Tibial nerve (tissue), 4 donors: ENCODE measurements around the gene CMTM7. TPM values are rescaled to one million over a fixed set of nuclear protein-coding genes. Genes with fewer than 3 reads are reported as not detected.

Experiments
- DNase-seq, 2 donors: peaks; one replicate each; pipeline ENCODE4 v3.0.0-alpha.2; 2019; ENCODE audit warnings: low spot score in 2 of 2
- H3K27ac ChIP-seq, 4 donors: fragments of 200-600 bp; sonication (generic) in 3 of 4; one replicate each; pipeline ENCODE4 v1.5.1; 2017 to 2019; ENCODE audit warnings: mild to moderate bottlenecking in 1 of 4
- H3K27me3 ChIP-seq, 2 donors: fragments of 200-600 bp; sonication (generic) in 1 of 2; one replicate each; pipeline versions ENCODE4 v1.5.1 to v1.6.0; 2017 to 2019
- H3K36me3 ChIP-seq, 3 donors: fragments of 200-600 bp; sonication (generic); one replicate each; pipeline ENCODE4 v1.5.1; 2018 to 2019
- H3K4me1 ChIP-seq, 4 donors: fragments of 200-600 bp; sonication (generic) in 3 of 4; one replicate each; pipeline ENCODE4 v1.5.1; 2017 to 2019
- H3K4me3 ChIP-seq, 4 donors: fragments of 200-600 bp; sonication (generic) in 3 of 4; one replicate each; pipeline ENCODE4 v1.5.1; 2017 to 2019; ENCODE audit warnings: mild to moderate bottlenecking in 1 of 4, moderate library complexity in 1 of 4
- H3K9me3 ChIP-seq, 4 donors: fragments of 200-600 bp; sonication (generic) in 3 of 4; one replicate each; pipeline ENCODE4 v1.5.1; 2017 to 2019
- EP300 ChIP-seq, 2 donors: sonication (generic); formaldehyde crosslinking; IDR thresholded peaks; one replicate each; pipeline ENCODE4 v1.6.1; 2017; ENCODE audit warnings: antibody characterized with exemption in 2 of 2, mild to moderate bottlenecking in 1 of 2
- POLR2A ChIP-seq, 2 donors: fragments of 450-650 bp; IDR thresholded peaks; one replicate each; pipeline ENCODE4 v1.6.1; 2017; ENCODE audit warnings: antibody characterized with exemption in 2 of 2, mild to moderate bottlenecking in 2 of 2, moderate library complexity in 2 of 2
- WGBS, 2 donors: methylation state at CpG; one replicate each; pipeline ENCODE4 v1.1.5; 2018; 5-methylcytosine and 5-hydroxymethylcytosine counted together
- total RNA-seq, 4 donors: library from RNA; depleted of rRNA; stranded (reverse); fragments of >200 nt; gene quantifications; one replicate each; pipeline ENCODE4 v1.1.0, GENCODE V29; 2016
- TF ChIP-seq, protein P1 (sequence below), 5 experiments: fragments of 200-600 bp in 3 of 5; fragments of 450-650 bp in 2 of 5; sonication (generic) in 3 of 5; IDR thresholded peaks; one replicate each; pipeline ENCODE4 v1.5.1; 2016 to 2019; ENCODE audit warnings: antibody characterized with exemption in 5 of 5, mild to moderate bottlenecking in 3 of 5, moderate library complexity in 2 of 5

CMTM7 gene
- total RNA-seq, 4 donors from 2014 or later = 10.4 to 47.4 (median 19.5) TPM

DNA sequence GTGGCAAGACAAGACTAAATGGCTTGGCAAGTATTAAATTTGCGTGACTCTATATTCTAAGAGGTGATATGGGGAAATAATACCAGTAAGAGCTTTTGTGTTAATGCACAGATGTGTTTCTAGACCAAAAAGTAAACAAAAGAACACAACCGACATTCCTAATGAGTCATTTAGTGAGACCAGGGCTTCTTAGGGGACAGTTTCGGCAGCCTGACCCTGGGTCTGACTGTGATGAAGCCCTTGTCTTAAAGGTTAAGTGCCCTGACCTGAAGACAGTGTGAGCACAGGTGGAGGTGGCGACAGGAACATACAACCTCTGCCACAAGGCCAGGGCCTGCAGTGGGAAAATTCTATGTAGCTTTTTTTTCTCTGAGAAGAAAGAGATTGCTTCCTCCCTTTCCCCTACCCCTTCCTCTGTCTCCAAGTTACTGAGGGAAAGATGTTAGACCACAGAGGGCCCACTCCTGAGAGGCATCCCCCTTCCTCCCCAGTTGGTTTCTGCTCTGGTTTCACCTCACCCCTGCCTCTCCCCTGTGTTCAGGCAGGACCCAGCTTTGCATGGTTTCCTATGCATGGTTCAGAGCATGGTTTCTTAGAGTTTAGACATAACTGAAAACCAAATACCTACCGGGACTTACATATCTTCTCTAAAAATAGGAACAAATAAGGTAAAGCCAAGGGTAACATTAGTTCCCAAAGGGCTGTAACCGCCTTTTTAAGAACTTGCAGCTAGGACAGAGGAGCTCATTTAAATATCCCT, 24.8 kb upstream of the CMTM7 start:
- TF ChIP-seq EP300 (IDR thresholded peaks at IDR 0.05) = no peak
- TF ChIP-seq, protein P1, sequence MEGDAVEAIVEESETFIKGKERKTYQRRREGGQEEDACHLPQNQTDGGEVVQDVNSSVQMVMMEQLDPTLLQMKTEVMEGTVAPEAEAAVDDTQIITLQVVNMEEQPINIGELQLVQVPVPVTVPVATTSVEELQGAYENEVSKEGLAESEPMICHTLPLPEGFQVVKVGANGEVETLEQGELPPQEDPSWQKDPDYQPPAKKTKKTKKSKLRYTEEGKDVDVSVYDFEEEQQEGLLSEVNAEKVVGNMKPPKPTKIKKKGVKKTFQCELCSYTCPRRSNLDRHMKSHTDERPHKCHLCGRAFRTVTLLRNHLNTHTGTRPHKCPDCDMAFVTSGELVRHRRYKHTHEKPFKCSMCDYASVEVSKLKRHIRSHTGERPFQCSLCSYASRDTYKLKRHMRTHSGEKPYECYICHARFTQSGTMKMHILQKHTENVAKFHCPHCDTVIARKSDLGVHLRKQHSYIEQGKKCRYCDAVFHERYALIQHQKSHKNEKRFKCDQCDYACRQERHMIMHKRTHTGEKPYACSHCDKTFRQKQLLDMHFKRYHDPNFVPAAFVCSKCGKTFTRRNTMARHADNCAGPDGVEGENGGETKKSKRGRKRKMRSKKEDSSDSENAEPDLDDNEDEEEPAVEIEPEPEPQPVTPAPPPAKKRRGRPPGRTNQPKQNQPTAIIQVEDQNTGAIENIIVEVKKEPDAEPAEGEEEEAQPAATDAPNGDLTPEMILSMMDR (IDR thresholded peaks at IDR 0.05) = no peak
- TF ChIP-seq POLR2A (IDR thresholded peaks at IDR 0.05) = no peak
- H3K9me3 ChIP-seq = no peaks in the 10 kb centered on the region
- H3K4me1 ChIP-seq = peaks cover 0 to 2% (median 0%) of the 10 kb centered on the region in 4 donors
- H3K27ac ChIP-seq = no peak overlapping the region
- H3K36me3 ChIP-seq = no peaks in the 10 kb centered on the region
- H3K4me3 ChIP-seq = no peak overlapping the region
- 81% methylated on average over 6 of the region's 6 CpGs for WGBS, 2 donors
- H3K27me3 ChIP-seq = no peaks in the 10 kb centered on the region
- DNase-seq = no peak

DNA sequence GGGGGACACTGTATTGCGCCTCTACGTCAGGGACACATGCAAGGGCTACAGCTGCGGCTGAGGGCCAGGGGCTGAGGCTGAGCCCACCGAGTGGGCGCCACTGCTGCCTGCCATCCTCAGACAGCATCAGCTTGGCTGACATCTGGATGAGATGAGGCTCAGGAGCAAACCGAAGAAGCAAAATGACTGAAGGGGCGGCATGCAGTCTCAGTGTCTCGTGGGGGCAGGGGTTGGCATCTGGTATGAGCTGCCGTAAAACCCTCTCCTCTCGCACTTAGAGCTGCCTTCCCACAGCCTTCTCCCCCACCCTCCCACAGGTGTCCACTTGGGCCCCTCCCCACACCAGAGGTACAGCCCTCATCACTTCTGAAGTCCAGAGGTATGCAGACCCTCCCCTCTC, 24.2 kb upstream of the CMTM7 start:
- no peaks in the 10 kb centered on the region for H3K27me3 ChIP-seq
- H3K4me1 ChIP-seq = peaks cover 0 to 2% (median 0%) of the 10 kb centered on the region in 4 donors
- no peak overlapping the region for H3K4me3 ChIP-seq
- no peaks in the 10 kb centered on the region for H3K9me3 ChIP-seq
- no peak for TF ChIP-seq EP300 (IDR thresholded peaks at IDR 0.05)
- TF ChIP-seq, protein P1 (IDR thresholded peaks at IDR 0.05) = no peak
- TF ChIP-seq POLR2A (IDR thresholded peaks at IDR 0.05) = no peak
- no peak for DNase-seq
- no peak overlapping the region for H3K27ac ChIP-seq
- WGBS, 2 donors = 94 to 97% methylated on average over 10 of the region's 10 CpGs
- H3K36me3 ChIP-seq = no peaks in the 10 kb centered on the region

DNA sequence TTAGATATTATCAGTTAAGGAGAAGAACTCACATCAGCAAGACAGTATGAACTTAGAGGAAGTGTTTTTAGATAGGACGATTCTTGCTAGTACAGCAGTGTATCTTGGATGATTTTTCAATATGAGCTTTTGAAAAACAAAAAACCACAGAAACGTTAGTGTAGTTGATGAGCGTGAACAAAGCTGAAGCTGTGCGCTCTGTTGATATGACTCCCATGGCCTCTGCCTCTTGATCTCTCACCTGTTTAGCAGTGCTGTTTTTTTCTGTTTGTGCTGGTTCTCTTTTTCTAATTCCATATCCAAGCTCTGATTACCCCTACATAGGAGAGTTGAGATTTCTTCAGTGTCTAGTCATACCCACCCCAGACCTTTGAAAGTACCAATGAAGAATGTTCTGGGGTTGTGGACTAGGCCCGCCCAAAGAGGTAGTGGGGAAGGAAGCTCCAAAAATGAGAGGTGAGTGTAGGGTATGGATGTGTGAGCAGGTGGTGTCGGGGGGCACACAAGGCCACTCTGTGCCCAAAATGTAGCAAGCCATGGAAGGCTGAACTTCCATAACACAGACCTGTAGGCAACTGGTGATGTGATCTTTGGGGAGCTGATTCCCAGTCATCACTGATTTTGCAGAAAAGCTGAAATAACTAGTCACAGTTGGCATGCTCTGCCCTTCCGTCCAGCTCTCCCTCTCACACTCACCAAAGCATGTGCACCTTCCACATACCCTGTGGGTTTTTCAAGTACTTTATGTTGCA, 20.0 kb upstream of the CMTM7 start:
- no peak overlapping the region for H3K4me3 ChIP-seq
- H3K27ac ChIP-seq = no peak overlapping the region
- peaks cover 0 to 8% (median 6%) of the 10 kb centered on the region in 4 donors for H3K4me1 ChIP-seq
- H3K36me3 ChIP-seq = no peaks in the 10 kb centered on the region
- H3K27me3 ChIP-seq = no peaks in the 10 kb centered on the region
- H3K9me3 ChIP-seq = no peaks in the 10 kb centered on the region
- no peak for DNase-seq
- 65 to 71% methylated on average over 7 of the region's 7 CpGs for WGBS, 2 donors
- no peak for TF ChIP-seq EP300 (IDR thresholded peaks at IDR 0.05)
- no peak for TF ChIP-seq POLR2A (IDR thresholded peaks at IDR 0.05)
- TF ChIP-seq, protein P1 (IDR thresholded peaks at IDR 0.05) = no peak

DNA sequence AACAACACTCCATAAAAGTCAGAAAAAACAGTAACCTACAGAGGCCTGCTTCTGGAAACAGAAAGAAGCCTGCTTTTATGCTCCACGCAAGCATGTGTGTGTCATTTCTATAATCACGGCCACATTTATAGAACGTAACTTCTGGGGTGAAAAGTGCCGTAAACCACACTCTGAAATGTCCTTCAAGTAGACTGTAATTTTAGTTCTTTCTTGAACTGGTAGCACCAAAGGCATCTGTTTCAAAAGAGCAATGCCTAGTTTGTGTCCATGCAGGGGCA, 19.5 kb upstream of the CMTM7 start:
- Histone ChIP-seq H3K4me1 (peaks cover 0 to 8% (median 6%) of the 10 kb centered on the region in 4 donors), H3K9me3 (no peaks in the 10 kb centered on the region), H3K36me3 (no peaks in the 10 kb centered on the region), H3K27me3 (no peaks in the 10 kb centered on the region), H3K27ac (no peak overlapping the region), H3K4me3 (no peak overlapping the region)
- WGBS, 2 donors = 81 to 84% methylated on average over 4 of the region's 4 CpGs
- DNase-seq = no peak
- TF ChIP-seq EP300 (IDR thresholded peaks at IDR 0.05) (no peak), POLR2A (IDR thresholded peaks at IDR 0.05) (no peak)
- TF ChIP-seq, protein P1 (IDR thresholded peaks at IDR 0.05) = no peak

DNA sequence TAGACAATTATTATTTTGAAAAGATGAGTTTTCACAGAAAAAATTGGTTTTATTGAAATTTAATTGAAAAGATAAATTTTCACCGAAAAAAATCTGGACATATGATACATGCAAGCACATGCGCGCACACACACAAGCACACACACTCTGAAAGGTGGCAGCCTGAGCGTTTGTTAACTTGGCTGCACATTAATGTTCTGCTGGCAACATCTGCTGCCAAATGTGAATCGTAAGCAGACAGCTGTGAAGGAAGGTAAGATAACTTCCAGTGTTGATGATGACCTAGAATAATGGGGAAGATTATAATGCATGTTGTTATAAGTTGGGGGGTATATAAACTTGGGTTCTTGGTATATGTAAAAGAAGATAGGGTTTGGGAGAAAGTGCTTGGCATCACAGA, 18.4 kb upstream of the CMTM7 start:
- Histone ChIP-seq H3K27me3 (no peaks in the 10 kb centered on the region), H3K4me3 (no peak overlapping the region), H3K9me3 (no peaks in the 10 kb centered on the region), H3K36me3 (no peaks in the 10 kb centered on the region), H3K4me1 (peaks cover 0 to 8% (median 6%) of the 10 kb centered on the region in 4 donors), H3K27ac (no peak overlapping the region)
- TF ChIP-seq, protein P1 (IDR thresholded peaks at IDR 0.05) = no peak
- TF ChIP-seq POLR2A (IDR thresholded peaks at IDR 0.05) = no peak
- no peak for TF ChIP-seq EP300 (IDR thresholded peaks at IDR 0.05)
- no peak for DNase-seq
- WGBS, 2 donors = 91 to 93% methylated on average over 5 of the region's 5 CpGs
